ENCODE measurements around the gene NLRP12.
"Not testable (repeated sequence)": the region's sequence is repeated elsewhere in the genome, so short reads cannot be mapped to it uniquely, and the experiment has no call there.

Gene NLRP12

DNA sequence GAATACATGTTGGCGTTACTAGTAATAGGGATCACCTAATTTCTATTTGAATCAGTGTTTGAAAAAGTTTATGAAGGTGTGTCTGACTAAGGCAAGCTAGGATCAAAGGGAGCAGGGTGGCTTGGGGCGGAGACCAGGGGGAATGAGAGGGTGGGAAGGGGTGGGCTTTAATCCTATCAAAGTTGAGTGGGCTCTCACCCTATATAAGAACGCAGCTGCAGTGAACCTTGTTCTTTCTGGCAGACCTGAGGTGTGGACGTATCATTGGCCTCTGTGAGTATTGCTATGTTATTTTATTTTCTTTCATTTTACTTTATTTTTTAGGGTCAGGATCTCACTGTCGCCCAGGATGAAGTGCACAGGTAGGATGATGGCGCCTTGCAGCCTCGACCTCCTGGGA is 37.4 kb downstream of the NLRP12 start:
- H2AFZ ChIP-seq (ENCODE audit: low read depth, low read length) = no peak overlapping the region
- no peaks in the 10 kb centered on the region for H3K36me3 ChIP-seq (ENCODE audit: insufficient read depth, low read length)
- no peak overlapping the region for H3K4me3 ChIP-seq (ENCODE audit: low read length)
- no peaks in the 10 kb centered on the region for H3K9me3 ChIP-seq (ENCODE audit: low read length)
- H3K27me3 ChIP-seq (ENCODE audit: insufficient read depth, low read length) = no peaks in the 10 kb centered on the region
- no peaks in the 10 kb centered on the region for H3K4me1 ChIP-seq (ENCODE audit: insufficient read depth, low read length)

DNA sequence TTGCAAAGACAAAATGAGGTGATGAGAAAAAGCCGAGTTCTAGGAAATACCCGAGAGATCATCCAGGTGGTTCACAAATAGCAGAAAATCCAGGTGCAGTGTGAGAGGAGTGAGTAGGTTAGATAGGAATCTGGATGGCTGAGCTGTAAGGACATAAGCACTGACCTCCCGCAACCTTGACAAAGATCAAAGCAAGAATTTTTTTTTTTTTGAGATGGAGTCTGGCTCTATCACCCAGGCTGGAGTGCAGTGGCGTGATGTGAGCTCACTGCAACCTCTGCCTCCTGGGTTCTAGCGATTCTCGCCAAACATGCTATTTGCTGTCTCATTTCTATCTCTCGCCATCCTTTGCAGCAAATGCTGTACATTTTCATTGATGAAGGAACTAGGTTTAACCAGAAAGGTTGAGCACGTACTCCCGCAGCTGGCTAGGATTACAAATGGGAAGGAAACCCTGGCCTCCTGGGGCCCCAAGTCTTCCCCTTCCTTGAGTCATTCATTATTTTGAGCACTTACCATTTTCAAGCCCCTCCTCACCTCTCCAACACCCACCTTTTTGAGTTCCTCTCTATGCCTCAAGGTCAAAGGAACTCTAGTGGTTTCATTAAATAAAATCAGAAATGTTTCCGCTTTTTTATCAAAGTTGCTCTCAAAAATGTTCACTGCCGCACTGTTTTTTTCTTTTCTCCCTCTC is 38.8 kb downstream of the NLRP12 start:
- Histone ChIP-seq H3K27me3 (ENCODE audit: insufficient read depth, low read length) (no peaks in the 10 kb centered on the region), H3K9me3 (ENCODE audit: low read length) (no peaks in the 10 kb centered on the region), H3K36me3 (ENCODE audit: insufficient read depth, low read length) (no peaks in the 10 kb centered on the region), H3K4me1 (ENCODE audit: insufficient read depth, low read length) (no peaks in the 10 kb centered on the region), H3K4me3 (ENCODE audit: low read length) (no peak overlapping the region), H2AFZ (ENCODE audit: low read depth, low read length) (no peak overlapping the region)

DNA sequence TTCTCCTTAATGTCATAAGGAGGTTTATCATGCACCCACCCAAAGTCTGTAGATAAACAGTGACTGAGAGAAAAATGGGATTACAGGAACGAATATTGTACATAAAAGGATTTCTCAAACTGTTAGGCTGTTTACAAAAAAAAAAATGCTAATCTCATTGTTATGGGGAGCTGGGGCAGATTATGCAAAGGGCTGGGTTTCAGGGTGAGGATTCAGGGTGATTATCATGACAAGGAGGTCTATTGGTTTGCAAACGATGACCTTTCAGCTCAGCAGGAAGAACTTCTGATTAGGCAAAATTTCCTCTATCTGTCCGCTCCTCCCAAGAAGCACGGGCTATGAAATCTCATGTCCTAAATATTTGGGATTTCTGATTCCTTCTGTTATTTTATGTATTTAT is 41.4 kb downstream of the NLRP12 start:
- H3K27me3 ChIP-seq (ENCODE audit: insufficient read depth, low read length) = no peaks in the 10 kb centered on the region
- H3K9me3 ChIP-seq (ENCODE audit: low read length) = no peaks in the 10 kb centered on the region
- no peaks in the 10 kb centered on the region for H3K4me1 ChIP-seq (ENCODE audit: insufficient read depth, low read length)
- no peak overlapping the region for H2AFZ ChIP-seq (ENCODE audit: low read depth, low read length)
- H3K36me3 ChIP-seq (ENCODE audit: insufficient read depth, low read length) = no peaks in the 10 kb centered on the region
- H3K4me3 ChIP-seq (ENCODE audit: low read length) = no peak overlapping the region

DNA sequence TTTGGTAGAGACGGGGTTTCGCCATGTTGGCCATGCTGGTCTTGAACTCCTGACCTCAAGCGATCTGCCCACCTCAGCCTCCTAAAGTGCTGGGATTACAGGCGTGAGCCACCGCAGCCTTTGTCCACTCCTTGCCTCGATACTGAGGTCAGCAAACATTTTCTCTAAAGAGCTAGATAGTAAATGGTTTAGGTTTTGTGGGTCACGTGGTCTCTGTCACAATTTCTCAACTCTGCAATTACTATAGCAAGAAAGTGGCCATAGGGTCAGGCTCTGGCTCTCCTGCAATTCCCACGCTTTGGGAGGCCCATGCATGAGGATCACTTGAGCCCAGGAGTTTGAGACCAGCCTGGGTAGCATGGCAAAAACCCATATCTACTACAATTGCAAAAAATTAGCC is 42.8 kb downstream of the NLRP12 start:
- not testable (repeated sequence) for H3K9me3 ChIP-seq (ENCODE audit: low read length)

DNA sequence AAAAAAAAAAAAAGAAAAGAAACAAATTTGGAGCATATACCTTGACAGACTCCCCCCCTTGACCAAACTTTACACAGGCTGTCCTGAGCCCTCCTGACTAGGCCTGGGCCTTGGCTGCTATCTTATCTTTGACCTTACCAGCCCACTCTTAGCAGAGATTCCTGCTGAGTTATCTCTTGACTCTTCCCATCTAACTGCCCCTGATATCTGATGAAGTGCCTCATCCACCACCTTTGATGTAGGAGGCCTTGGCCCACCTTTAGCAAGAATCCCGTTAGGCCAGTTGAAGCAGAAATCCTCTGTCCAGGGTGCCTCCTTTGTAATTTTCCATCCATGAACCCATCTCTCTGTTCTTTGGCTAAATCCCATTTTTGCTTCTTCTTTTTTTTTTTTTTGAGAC is 43.6 kb downstream of the NLRP12 start:
- Histone ChIP-seq H3K4me3 (ENCODE audit: low read length) (no peak overlapping the region), H3K27me3 (ENCODE audit: insufficient read depth, low read length) (no peaks in the 10 kb centered on the region), H3K9me3 (ENCODE audit: low read length) (no peaks in the 10 kb centered on the region), H3K4me1 (ENCODE audit: insufficient read depth, low read length) (no peaks in the 10 kb centered on the region), H2AFZ (ENCODE audit: low read depth, low read length) (no peak overlapping the region), H3K36me3 (ENCODE audit: insufficient read depth, low read length) (no peaks in the 10 kb centered on the region)

More for the DNA sequence above, 42.8 kb downstream of the NLRP12 start:
- H3K4me3 ChIP-seq (ENCODE audit: low read length); H3K36me3 ChIP-seq (ENCODE audit: insufficient read depth, low read length); H2AFZ ChIP-seq (ENCODE audit: low read depth, low read length); H3K4me1 ChIP-seq (ENCODE audit: insufficient read depth, low read length); H3K27me3 ChIP-seq (ENCODE audit: insufficient read depth, low read length): not testable (repeated sequence)

DNA sequence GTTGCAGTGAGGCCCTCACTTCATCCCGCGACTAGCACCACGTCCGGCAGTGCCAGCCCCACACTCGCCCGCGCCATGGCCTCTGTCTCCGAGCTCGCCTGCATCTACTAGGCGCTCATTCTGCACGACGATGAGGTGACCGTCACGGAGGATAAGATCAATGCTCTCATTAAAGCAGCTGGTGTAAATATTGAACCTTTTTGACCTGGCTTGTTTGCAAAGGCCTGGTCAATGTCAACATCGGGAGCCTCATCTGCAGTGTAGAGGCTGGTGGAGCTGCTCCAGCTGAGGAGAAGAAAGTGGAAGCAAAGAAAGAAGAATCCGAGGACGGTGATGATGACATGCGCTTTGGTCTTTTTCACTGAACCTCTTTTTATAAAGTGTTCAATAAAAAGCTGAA is 48.6 kb downstream of the NLRP12 start:
- H3K4me1 ChIP-seq (ENCODE audit: insufficient read depth, low read length) = no peaks in the 10 kb centered on the region
- H3K9me3 ChIP-seq (ENCODE audit: low read length) = no peaks in the 10 kb centered on the region
- H3K36me3 ChIP-seq (ENCODE audit: insufficient read depth, low read length) = no peaks in the 10 kb centered on the region
- no peak overlapping the region for H3K4me3 ChIP-seq (ENCODE audit: low read length)
- no peaks in the 10 kb centered on the region for H3K27me3 ChIP-seq (ENCODE audit: insufficient read depth, low read length)
- H2AFZ ChIP-seq (ENCODE audit: low read depth, low read length) = no peak overlapping the region

DNA sequence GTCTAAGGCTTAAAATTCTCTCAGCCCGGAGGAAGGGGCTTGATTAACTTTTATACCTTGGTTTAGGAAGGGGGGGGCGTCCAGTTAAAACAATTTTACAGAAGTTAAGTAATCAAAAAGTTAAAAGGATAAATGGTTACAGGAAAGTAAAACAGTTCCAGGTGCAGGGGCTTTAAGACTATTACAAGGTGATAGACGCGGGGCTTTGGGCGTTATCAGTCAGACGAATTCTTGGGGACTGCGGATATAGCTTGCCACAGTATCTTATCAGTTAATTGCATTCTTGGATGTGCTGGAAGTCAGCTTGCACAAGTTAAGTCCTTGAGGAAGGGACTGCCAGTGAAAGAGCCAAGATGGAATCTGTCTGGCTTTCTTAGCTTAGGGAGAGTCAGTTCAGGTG is 49.6 kb downstream of the NLRP12 start:
- not testable (repeated sequence) for H2AFZ ChIP-seq (ENCODE audit: low read depth, low read length); H3K9me3 ChIP-seq (ENCODE audit: low read length); H3K4me3 ChIP-seq (ENCODE audit: low read length); H3K36me3 ChIP-seq (ENCODE audit: insufficient read depth, low read length); H3K4me1 ChIP-seq (ENCODE audit: insufficient read depth, low read length); H3K27me3 ChIP-seq (ENCODE audit: insufficient read depth, low read length)

DNA sequence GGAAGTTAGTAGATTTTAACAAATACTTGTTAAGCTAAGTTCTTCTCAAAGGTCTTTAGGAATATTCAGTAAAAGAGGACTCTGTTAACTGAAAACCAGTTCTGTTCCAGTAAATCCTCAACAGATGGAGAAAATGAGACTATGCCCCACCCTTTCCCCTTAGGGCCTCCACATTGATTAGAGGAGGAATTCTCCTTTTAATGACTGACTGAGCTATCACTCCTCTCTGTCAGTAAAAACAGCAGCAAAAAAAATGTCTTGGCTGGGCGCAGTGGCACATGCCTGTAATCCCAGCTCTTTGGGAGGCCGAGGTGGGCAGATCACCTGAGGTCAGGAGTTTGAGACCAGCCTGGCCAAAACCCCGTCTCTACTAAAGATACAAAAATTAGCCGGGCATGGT is 50.1 kb downstream of the NLRP12 start:
- Histone ChIP-seq H3K9me3 (ENCODE audit: low read length) (peaks cover 3% of the 10 kb centered on the region), H3K4me1 (ENCODE audit: insufficient read depth, low read length) (no peaks in the 10 kb centered on the region)

DNA sequence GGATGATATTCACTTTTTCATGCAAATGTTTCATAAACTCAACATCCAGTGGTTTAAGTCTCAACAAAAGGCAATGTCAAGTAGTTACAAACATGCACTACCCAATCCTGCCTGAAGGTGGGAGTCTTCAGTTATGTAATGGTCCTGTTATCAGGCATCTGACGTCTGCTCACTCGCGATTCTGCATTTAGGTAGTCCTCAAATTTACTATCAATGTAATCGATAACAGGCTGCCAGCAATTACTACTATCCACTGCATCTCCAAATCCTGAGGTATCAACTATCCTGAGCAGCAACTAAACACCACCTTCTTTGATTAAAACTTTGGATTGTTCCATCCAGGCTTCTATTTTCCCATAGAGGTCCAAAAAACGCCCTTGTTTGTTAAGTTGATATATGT is 51.2 kb downstream of the NLRP12 start:
- Histone ChIP-seq H3K4me1 (ENCODE audit: insufficient read depth, low read length) (no peaks in the 10 kb centered on the region), H3K9me3 (ENCODE audit: low read length) (peaks cover 3% of the 10 kb centered on the region), H2AFZ (ENCODE audit: low read depth, low read length) (no peak overlapping the region), H3K36me3 (ENCODE audit: insufficient read depth, low read length) (no peaks in the 10 kb centered on the region), H3K27me3 (ENCODE audit: insufficient read depth, low read length) (no peaks in the 10 kb centered on the region), H3K4me3 (ENCODE audit: low read length) (no peak overlapping the region)

More for the DNA sequence above, 50.1 kb downstream of the NLRP12 start:
- no peaks in the 10 kb centered on the region for H3K27me3 ChIP-seq (ENCODE audit: insufficient read depth, low read length)
- H2AFZ ChIP-seq (ENCODE audit: low read depth, low read length) = no peak overlapping the region
- H3K4me3 ChIP-seq (ENCODE audit: low read length) = no peak overlapping the region
- H3K36me3 ChIP-seq (ENCODE audit: insufficient read depth, low read length) = no peaks in the 10 kb centered on the region

DNA sequence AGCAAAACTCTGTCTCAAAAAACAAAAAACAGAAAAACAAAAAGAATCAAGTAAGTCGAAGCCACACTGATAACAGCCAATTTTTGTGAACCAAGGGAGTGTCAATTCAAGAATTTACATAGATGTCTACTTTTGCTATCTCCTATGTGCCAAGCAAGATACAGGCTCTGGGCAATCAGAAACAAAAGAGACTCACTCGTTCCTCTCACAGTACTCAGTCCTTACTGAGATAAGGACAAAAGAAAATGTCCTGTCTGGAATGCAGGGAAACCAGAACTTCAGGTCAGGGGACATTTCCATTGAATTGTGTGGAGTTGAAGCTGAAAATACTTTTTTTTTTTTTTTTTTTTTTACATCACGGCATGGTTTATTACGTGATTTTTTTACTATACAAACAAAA is 53.0 kb downstream of the NLRP12 start:
- Histone ChIP-seq H3K4me3 (ENCODE audit: low read length) (no peak overlapping the region), H3K36me3 (ENCODE audit: insufficient read depth, low read length) (no peaks in the 10 kb centered on the region), H3K27me3 (ENCODE audit: insufficient read depth, low read length) (no peaks in the 10 kb centered on the region), H3K4me1 (ENCODE audit: insufficient read depth, low read length) (no peaks in the 10 kb centered on the region), H2AFZ (ENCODE audit: low read depth, low read length) (no peak overlapping the region), H3K9me3 (ENCODE audit: low read length) (peaks cover 3% of the 10 kb centered on the region)

DNA sequence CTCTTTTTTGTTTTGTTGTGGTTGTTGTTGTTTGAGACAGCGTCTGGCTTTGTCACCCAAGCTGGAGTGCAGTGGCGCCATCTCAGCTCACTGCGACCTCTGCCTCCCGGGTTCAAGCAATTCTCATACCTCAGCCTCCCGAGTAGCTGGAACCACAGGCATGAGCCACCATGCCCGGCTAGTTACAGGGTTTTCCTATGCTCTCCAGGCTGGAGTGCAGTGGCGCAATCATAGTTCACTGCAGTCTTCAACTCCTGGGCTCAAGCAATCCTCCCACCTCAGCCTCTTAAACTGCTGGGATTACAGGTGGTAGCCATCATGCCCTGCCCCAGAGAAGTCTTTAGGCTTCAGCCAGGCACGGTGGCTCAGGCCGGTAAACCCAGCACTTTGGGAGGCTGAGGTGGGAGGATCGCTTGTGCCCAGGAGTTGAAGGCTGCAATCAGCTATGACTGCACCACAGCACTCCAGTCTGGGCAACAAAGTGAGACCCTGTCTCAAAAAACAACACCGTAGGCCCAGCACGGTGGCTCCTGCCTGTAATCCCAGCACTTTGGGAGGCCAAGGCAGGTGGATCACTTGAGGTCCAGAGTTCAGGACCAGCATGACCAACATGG is 54.3 kb downstream of the NLRP12 start:
- not testable (repeated sequence) for H3K4me1 ChIP-seq (ENCODE audit: insufficient read depth, low read length); H2AFZ ChIP-seq (ENCODE audit: low read depth, low read length); H3K36me3 ChIP-seq (ENCODE audit: insufficient read depth, low read length); H3K27me3 ChIP-seq (ENCODE audit: insufficient read depth, low read length); H3K4me3 ChIP-seq (ENCODE audit: low read length); H3K9me3 ChIP-seq (ENCODE audit: low read length)

DNA sequence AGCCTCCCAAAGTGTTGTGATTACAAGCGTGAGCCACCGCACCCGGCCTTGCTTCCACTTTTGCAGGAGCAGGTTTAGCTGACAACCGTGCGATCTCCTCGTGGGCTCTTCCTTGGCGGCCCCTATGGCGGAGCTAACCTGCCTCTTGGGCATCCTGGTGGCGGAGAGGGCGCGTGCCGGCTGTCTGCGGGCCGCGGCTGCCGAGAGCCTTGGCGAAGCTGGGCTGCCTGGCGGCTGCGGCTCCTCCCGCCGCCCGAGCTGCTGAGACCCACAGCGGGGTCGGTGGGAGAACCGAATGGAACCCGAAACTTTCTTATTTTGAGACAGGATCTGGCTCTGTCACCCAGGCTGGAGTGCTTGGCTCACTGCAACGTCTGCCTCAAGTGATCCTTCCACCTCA is 55.7 kb downstream of the NLRP12 start:
- no peaks in the 10 kb centered on the region for H3K27me3 ChIP-seq (ENCODE audit: insufficient read depth, low read length)
- no peak overlapping the region for H2AFZ ChIP-seq (ENCODE audit: low read depth, low read length)
- no peaks in the 10 kb centered on the region for H3K36me3 ChIP-seq (ENCODE audit: insufficient read depth, low read length)
- H3K9me3 ChIP-seq (ENCODE audit: low read length) = peaks cover 3% of the 10 kb centered on the region
- H3K4me3 ChIP-seq (ENCODE audit: low read length) = no peak overlapping the region
- no peaks in the 10 kb centered on the region for H3K4me1 ChIP-seq (ENCODE audit: insufficient read depth, low read length)

DNA sequence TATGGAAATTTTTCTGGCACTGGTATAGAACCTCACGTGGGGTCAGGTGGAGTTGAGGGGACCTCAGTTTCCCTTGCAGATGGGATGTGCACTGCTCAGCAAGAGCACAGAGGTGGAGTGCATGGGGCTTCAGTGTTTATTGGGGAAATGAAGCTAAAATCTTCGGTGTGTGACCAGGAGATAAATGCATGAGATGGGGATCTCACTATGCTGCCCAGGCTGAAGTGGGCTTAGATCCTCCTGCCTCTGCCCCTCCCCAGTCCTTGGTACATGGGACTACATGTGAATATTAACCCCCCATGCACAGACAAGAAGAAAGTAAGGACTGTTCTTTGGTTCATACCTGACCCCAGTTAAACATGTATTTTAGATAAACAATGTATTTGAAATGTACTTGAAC is 65.1 kb downstream of the NLRP12 start:
- not testable (repeated sequence) for H2AFZ ChIP-seq (ENCODE audit: low read depth, low read length); H3K4me1 ChIP-seq (ENCODE audit: insufficient read depth, low read length); H3K9me3 ChIP-seq (ENCODE audit: low read length); H3K4me3 ChIP-seq (ENCODE audit: low read length); H3K27me3 ChIP-seq (ENCODE audit: insufficient read depth, low read length); H3K36me3 ChIP-seq (ENCODE audit: insufficient read depth, low read length)
